GM12878 (cell line): ENCODE data around the gene DIP2C. TPM values are rescaled to one million over a fixed set of nuclear protein-coding genes. Genes with fewer than 3 reads are reported as not detected.

Experiments
- ATAC-seq: fragments of 200-7000 bp; cut with Tn5 transposase; 3 replicates; pipeline ENCODE4 v1.9.1; 2020; ENCODE audit warnings: mild to moderate bottlenecking, moderate library complexity
- BruUV-seq: library from RNA; stranded (reverse); fragments of 400-500 nt; replicated peaks from 2 replicates; lab custom pipeline; 2021; lab: Mats Ljungman, UMichigan
- CTCF ChIA-PET: fragments of 300-600 bp; sonication (Branson Sonifier 250); formaldehyde crosslinking; extraction: SDS; loops from one replicate; lab custom pipeline; 2021; ENCODE audit warnings: inconsistent platforms; lab: Yijun Ruan, JAX
- POLR2A ChIA-PET: fragments of 350-600 bp; formaldehyde crosslinking; extraction: SDS; loops from one replicate; lab custom pipeline; 2021; ENCODE audit warnings: inconsistent platforms; lab: Charles Lee
- RAD21 ChIA-PET: fragments of 300-600 bp; sonication (Branson Sonifier 250); formaldehyde crosslinking; loops from one replicate; lab custom pipeline; 2023; ENCODE audit warnings: antibody characterized with exemption; ENCODE audit not compliant: unreplicated experiment; lab: Charles Lee
- SMC1A ChIA-PET: fragments of 300-600 bp; sonication (Branson Sonifier 250); formaldehyde crosslinking; loops from one replicate; lab custom pipeline; 2023; ENCODE audit not compliant: unreplicated experiment, uncharacterized antibody; lab: Charles Lee
- DNase-seq: peaks from one replicate; pipeline ENCODE4 v3.0.0-alpha.2; 2011; ENCODE audit warnings: low read depth, low spot score
- FAIRE-seq: peaks from 3 replicates; lab custom pipeline; 2011; peaks lifted over from hg19 to GRCh38; lab: Jason Lieb, UNC
- H2AFZ ChIP-seq: 2 replicates; pipeline ENCODE4 v1.6.0; 2011; ENCODE audit warnings: low read depth, low read length, control low read depth; ENCODE audit not compliant: control insufficient read depth
- H3K27ac ChIP-seq: 2 replicates; pipeline ENCODE4 v1.5.1; 2011; ENCODE audit warnings: control low read depth; ENCODE audit not compliant: control insufficient read depth, insufficient read depth
- H3K27me3 ChIP-seq, 2 experiments: replicated peaks in 1 of 2; 2 replicates each; pipeline versions ENCODE4 v1.6.0 to v1.6.1; 2011; ENCODE audit warnings: low read length in 1 of 2; ENCODE audit not compliant: control insufficient read depth in 2 of 2, insufficient read depth in 2 of 2
- H3K36me3 ChIP-seq, 2 experiments: 2 replicates each; pipeline ENCODE4 v1.5.1; 2011; ENCODE audit warnings: low read length in 1 of 2; ENCODE audit not compliant: control insufficient read depth in 2 of 2, insufficient read depth in 2 of 2
- H3K4me1 ChIP-seq: 2 replicates; pipeline ENCODE4 v1.6.1; 2011; ENCODE audit warnings: mild to moderate bottlenecking, low read length, moderate library complexity, mixed read lengths; ENCODE audit not compliant: control insufficient read depth, insufficient read depth
- H3K4me2 ChIP-seq: 2 replicates; pipeline ENCODE4 v1.6.0; 2011; ENCODE audit warnings: control low read depth; ENCODE audit not compliant: control insufficient read depth, insufficient read depth
- H3K4me3 ChIP-seq: fragments of 200-600 bp; sonication (generic); 2 replicates; pipeline ENCODE4 v1.5.1; 2016
- H3K79me2 ChIP-seq: 2 replicates; pipeline ENCODE4 v1.6.0; 2011; ENCODE audit warnings: low read length; ENCODE audit not compliant: control insufficient read depth, insufficient read depth
- H3K9ac ChIP-seq: 2 replicates; pipeline ENCODE4 v1.8.0; 2011; ENCODE audit warnings: low read length, control low read depth, mixed read lengths; ENCODE audit not compliant: control insufficient read depth, insufficient read depth
- H3K9me3 ChIP-seq: replicated peaks from 3 replicates; pipeline ENCODE4 v1.5.1; 2011; ENCODE audit warnings: mild to moderate bottlenecking, low read length; ENCODE audit not compliant: control insufficient read depth, insufficient read depth
- H4K20me1 ChIP-seq: 2 replicates; pipeline ENCODE4 v1.6.0; 2011; ENCODE audit not compliant: control insufficient read depth, insufficient read depth
- CHD1 ChIP-seq: IDR thresholded peaks from 2 replicates; pipeline ENCODE4 v1.6.1; 2012; ENCODE audit warnings: low read depth, low read length, improper control_type of control experiment
- EGR1 ChIP-seq, 2 experiments: IDR thresholded peaks; 1 replicate in 1 of 2; 2 replicates in 1 of 2; pipeline ENCODE4 v1.6.1; 2011 to 2012; ENCODE audit warnings: low read depth in 2 of 2, low read length in 2 of 2, borderline replicate concordance in 1 of 2, mild to moderate bottlenecking in 1 of 2, moderate library complexity in 1 of 2
- YBX1 ChIP-seq: fragments of 450-650 bp; IDR thresholded peaks from 2 replicates; pipeline ENCODE4 v1.6.1; 2016; ENCODE audit warnings: antibody characterized with exemption
- ZZZ3 ChIP-seq: IDR thresholded peaks from 2 replicates; pipeline ENCODE4 v1.6.1; 2011; ENCODE audit warnings: low read depth; ENCODE audit not compliant: control insufficient read depth, insufficient read length
- WGBS: methylation state at CpG from one replicate; pipeline ENCODE4 v1.1.6; 2016; ENCODE audit warnings: low lambda C conversion rate; ENCODE audit not compliant: insufficient replicate concordance, insufficient coverage; ENCODE audit errors: missing lambda C conversion rate; 5-methylcytosine and 5-hydroxymethylcytosine counted together
- in situ Hi-C: fragments of 300-500 bp; cut with MboI; formaldehyde crosslinking; loops from 9 replicates; pipeline ENCODE4 v1.14.3; 2018; ENCODE audit warnings: mixed read lengths
- intact Hi-C: fragments of 100-400 bp; cut with micrococcal nuclease; formaldehyde crosslinking; loops from one replicate; pipeline ENCODE4 v1.14.2; 2022; ENCODE audit not compliant: unreplicated experiment
- polyA plus RNA-seq, 11 experiments: library from polyadenylated mRNA; depleted of rRNA in 4 of 11; unstranded in 6 of 11; stranded (reverse) in 5 of 11; fragments of >200 nt; fragmentation: Nextera tagmentation in 4 of 11; fragmentation: Illumina TruSeq in 1 of 11; extraction: Ambion mirVana in 4 of 11; extraction: Trizol in 1 of 11; gene quantifications; 1 replicate in 1 of 11; 2 replicates in 10 of 11; pipeline versions ENCODE4 v1.2.1 to v1.2.3, GENCODE V29; 2011 to 2016; ENCODE audit warnings: inconsistent platforms in 2 of 11, missing spikeins in 2 of 11, low read depth in 1 of 11
- total RNA-seq, 4 experiments: library from RNA; depleted of rRNA in 3 of 4; stranded (reverse); fragments of >200 nt in 3 of 4; fragmentation: Illumina TruSeq in 1 of 4; extraction: Trizol in 1 of 4; gene quantifications; 2 replicates each; pipeline versions ENCODE4 v1.2.1 to v1.2.3, GENCODE V29; 2013 to 2021
- TF ChIP-seq, protein P1 (sequence below): IDR thresholded peaks from 2 replicates; pipeline ENCODE4 v1.6.1; 2012; ENCODE audit warnings: low read length, inconsistent platforms

Gene DIP2C
- total and polyA plus RNA-seq, 10 of the 15 experiments (the other 5 are each of a cell fraction or from before 2014, with no cell fraction given) = 0.01 to 0.10 (median 0.06) TPM

- POLR2A ChIA-PET = no interaction called here
- CTCF ChIA-PET = no interaction called here
- H3K79me2 ChIP-seq = no peaks in the 10 kb centered on the region
- H3K9ac ChIP-seq = no peak overlapping the region
- TF ChIP-seq, protein P1, sequence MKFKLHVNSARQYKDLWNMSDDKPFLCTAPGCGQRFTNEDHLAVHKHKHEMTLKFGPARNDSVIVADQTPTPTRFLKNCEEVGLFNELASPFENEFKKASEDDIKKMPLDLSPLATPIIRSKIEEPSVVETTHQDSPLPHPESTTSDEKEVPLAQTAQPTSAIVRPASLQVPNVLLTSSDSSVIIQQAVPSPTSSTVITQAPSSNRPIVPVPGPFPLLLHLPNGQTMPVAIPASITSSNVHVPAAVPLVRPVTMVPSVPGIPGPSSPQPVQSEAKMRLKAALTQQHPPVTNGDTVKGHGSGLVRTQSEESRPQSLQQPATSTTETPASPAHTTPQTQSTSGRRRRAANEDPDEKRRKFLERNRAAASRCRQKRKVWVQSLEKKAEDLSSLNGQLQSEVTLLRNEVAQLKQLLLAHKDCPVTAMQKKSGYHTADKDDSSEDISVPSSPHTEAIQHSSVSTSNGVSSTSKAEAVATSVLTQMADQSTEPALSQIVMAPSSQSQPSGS = no peak
- no peak for TF ChIP-seq CHD1
- TF ChIP-seq YBX1 = no peak
- TF ChIP-seq ZZZ3 = no peak
- no peak for TF ChIP-seq EGR1 (IDR thresholded peaks at IDR 0.05; ENCODE audit: borderline replicate concordance in 1 of 2, low read depth in 2 of 2, low read length in 2 of 2)
- 89% methylated on average over 21 of the region's 21 CpGs for WGBS
- H3K36me3 ChIP-seq = no peaks in the 10 kb centered on the region
- RAD21 ChIA-PET = no interaction called here
- intact Hi-C loops = no loop called here
- no peaks in the 10 kb centered on the region for H3K4me1 ChIP-seq
- H4K20me1 ChIP-seq = no peaks in the 10 kb centered on the region
- no peak for ATAC-seq
- in situ Hi-C loops = no loop called here
- H2AFZ ChIP-seq = no peak overlapping the region
- FAIRE-seq = no peak
- SMC1A ChIA-PET = no interaction called here
- H3K27me3 ChIP-seq = no peaks in the 10 kb centered on the region; a peak in 1 of 4 replicates
- no peaks in the 10 kb centered on the region for H3K9me3 ChIP-seq
- no peak overlapping the region for H3K4me3 ChIP-seq
- no TSS peak for BruUV-seq
- no peak overlapping the region for H3K27ac ChIP-seq
- H3K4me2 ChIP-seq = no peak overlapping the region
- DNase-seq = no peak
These were observed 296.8 kb downstream of the DIP2C start for GRCh38 chr10:392705-393037.
